HG03039 (cell line): ENCODE data around the gene ERBB4.

Experiments
- ATAC-seq: cut with Tn5 transposase; IDR thresholded peaks from one replicate; pipeline ENCODE4 v1.9.1; 2021; ENCODE audit warnings: mild to moderate bottlenecking, moderate library complexity; ENCODE audit not compliant: unreplicated experiment

The ERBB4 gene

DNA sequence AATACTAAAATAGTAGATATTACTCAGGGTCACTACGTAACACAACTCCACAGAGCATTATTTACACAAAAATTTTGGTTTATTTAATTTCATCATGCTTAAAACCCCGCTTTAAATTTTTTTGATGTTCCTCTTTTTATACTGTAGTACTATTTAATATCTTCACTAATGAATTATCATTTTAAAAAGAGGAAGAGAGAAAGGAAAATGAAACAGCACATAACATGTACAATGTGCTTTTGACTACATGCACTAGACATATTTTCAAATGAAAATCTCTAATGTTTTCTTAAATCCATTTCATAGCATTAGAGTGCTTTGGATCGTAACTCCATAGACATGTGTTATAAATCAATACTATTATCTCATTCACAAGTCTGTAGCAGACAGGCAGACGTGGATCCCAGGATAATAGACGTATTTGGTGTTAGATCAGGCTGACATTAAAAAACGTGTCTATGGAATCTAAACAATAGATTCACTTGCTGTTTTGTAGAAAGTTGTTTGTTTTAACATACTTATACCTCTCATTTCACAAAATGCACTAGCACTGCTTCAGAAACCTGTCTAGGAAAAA, 1085.2 kb downstream of the ERBB4 start:
- ATAC-seq: no peak

- ATAC-seq: no peak
Measured at GRCh38 chr2:211451642-211452041, 1087.0 kb downstream of the ERBB4 start.

DNA sequence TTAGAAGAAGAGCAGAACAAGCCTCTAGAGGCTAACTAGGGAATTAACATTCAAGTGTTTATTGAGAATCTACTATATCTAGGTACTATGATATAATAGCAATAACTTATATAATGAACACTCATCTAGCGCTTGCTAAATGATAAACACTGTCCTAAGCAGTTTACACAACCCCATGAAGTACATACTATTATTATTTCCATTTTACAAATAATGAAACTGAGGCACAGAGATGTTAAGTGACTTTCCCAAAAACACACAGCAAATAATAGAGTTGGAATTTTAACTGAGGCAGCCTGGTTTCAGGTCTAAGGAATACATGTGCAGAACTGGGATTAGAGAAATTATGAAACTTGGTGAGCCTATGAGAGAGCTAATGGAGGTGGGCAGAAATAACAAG, 1088.8 kb downstream of the ERBB4 start:
- ATAC-seq: no peak

DNA sequence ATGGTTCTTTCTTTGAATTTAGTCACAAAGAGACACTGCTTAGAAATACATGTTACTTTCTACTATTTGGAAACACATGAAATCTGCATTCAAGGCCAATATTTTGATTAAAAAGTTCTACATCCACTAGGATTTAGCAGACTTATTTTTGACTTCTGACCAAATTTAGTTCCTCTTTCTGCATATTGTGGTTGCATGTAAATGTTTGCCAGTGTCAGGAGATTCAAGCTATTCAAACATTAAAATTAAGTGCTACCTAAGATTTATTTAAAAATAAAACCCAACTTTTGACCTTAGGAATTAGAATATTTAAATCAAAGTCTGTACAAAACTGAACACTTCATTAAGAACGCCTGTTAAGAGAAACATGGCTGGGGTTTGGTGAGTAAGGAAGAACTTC, 1091.1 kb downstream of the ERBB4 start:
- ATAC-seq: no peak

GRCh38 chr2:211440107-211440506, 1098.5 kb downstream of the ERBB4 start:
- ATAC-seq: no peak

GRCh38 chr2:211439011-211439410, 1099.6 kb downstream of the ERBB4 start:
- no peak for ATAC-seq

- ATAC-seq: no peak
Measured at GRCh38 chr2:211437396-211437795, 1101.2 kb downstream of the ERBB4 start.

DNA sequence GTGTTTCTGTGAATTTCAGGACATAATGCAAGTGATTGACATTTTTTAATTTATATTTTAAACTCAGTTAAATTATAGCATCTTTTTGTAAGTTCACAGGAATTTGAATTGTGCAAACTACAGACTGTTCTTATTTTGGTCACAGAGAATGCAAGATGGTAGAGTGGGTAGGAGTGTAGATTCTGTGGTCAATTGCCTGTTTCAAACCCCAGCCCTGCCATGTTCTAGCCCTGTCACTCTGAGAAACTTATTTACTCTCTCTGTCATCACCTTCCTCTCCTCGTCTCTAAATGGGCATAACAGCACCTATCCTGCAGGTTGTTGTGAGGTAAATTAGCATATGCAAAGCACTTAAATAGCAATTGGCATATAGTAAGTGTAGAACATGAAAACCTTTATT, 1102.4 kb downstream of the ERBB4 start:
- ATAC-seq: no peak

DNA sequence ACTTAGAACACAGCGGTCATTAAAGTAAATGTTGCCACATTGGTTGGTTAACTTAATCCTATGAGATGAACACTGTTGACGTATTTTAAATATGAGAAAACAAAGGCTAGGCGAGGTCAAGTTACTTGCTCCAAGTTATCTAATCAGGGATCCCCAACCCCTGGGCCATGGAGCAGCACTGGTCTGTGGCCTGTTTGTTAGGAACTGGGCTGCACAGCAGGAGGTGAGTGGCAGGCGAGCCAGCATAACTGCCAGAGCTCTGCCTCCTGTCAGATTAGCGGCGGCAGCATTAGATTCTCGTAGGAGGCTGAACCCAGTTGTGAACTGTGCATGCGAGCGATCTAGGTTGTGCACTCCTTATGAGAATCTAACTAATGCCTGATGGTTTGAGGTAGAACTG, 1103.3 kb downstream of the ERBB4 start:
- no peak for ATAC-seq

DNA sequence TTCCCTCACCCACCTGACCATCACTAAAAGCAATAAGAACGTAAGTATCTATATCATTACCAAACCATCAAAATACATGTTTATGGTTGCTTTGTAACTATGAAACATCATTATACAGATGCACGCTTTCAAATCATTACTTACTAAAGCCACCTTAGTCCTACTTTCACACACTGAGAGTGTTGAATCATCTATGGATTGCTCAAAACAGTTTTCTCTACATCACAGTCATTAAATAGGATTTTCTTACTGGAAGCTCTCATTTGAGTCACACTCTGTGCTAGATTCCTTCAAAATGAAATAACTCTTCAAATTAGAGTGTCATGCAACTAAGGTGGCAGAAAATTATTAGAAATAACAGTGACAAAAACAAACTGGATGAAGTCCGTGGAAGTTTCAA, 1103.8 kb downstream of the ERBB4 start:
- no peak for ATAC-seq

DNA sequence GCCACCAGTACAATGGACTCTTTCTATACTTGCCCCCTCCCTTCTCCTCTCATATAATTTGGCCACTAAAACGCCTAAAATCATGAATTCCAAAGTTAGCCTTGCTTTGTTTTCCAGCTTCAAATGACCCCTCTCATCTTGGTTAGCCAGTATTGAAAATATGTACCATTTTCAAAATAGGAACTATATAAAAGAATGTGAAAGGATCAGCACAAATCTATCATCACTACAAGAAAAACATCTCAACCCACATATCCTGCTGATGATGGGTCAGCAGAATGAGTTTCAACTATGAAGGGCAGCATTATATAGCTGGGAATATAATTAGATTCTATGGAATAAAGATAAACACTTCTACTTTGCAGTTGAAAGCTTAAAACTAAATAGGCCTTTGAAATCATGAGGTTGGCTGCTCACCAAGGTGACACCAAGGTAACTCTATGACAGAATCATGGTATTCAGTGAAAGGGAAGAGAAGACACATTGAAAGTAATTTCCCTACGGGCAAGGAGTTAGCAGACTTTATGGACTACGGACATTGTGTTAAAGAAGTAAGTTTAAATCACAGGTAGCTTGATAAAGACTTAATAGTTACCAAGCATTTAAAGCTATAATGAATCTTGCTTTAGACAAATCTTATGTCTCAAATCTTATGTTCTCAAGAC, 1109.2 kb downstream of the ERBB4 start:
- no peak for ATAC-seq

- no peak for ATAC-seq
Measured at GRCh38 chr2:211426240-211426639, 1112.4 kb downstream of the ERBB4 start.

DNA sequence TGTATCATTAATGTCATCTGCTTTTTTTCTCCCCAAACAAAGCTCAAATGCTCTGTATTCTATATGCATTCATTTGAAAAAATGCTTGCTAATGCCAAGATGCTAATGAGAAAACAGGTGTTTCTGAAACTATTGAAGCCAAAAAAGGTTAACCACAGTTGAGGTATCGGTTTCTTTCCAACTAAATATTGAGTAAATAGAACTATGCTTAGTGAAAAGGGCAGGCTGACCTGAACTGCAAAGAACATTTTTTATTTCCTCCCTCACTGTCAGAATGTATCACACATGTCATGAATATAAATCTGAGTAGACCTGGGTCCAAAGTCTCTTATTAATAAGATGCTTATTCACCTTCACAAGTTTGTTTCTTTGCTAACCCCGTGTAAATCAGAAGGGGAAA, 1115.6 kb downstream of the ERBB4 start:
- no peak for ATAC-seq

DNA sequence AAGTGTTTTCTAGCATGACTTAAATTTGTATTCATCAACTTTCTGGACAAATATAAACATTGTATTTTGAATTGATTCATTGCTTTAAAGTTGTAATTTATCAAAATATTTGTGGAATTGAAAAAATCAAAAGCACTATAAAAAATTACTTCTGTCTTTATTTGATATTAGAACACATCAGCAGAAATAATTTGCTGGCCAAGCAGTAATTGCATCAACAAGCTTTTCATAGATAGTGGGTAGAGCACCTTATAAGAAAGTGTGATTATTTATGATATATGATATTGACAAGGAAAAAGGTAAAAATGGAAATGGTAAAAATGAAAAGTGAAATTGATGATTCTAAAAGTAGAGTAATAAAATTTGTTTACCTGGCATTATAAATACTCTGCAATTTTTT, 1121.1 kb downstream of the ERBB4 start:
- no peak for ATAC-seq

- no peak for ATAC-seq
Measured at GRCh38 chr2:211416373-211416772, 1122.2 kb downstream of the ERBB4 start.

GRCh38 chr2:211413746-211414145, 1124.9 kb downstream of the ERBB4 start:
- no peak for ATAC-seq

GRCh38 chr2:211408483-211408891, 1130.1 kb downstream of the ERBB4 start:
- no peak for ATAC-seq

GRCh38 chr2:211407076-211407475, 1131.5 kb downstream of the ERBB4 start:
- no peak for ATAC-seq

GRCh38 chr2:211405036-211405435, 1133.6 kb downstream of the ERBB4 start:
- ATAC-seq: no peak

DNA sequence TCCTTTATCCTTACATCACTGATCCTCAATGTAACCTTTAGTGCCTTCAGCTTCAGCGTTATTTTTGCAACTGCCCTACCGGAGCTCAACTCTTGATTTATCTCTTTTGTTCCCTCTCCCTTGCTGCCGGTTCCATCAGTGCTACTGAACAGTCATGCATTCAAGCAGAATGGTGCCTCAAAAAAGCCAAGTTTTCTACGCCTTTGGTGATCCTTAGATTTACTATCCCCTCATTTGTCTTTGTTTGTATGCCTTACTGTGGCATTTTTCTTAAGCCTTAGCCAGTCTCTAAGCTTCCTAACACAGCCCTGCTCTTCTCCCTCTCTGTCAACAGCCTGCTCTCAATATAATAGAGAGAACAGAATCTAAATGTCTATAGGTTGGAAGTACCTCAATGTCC, 1134.5 kb downstream of the ERBB4 start:
- no peak for ATAC-seq

DNA sequence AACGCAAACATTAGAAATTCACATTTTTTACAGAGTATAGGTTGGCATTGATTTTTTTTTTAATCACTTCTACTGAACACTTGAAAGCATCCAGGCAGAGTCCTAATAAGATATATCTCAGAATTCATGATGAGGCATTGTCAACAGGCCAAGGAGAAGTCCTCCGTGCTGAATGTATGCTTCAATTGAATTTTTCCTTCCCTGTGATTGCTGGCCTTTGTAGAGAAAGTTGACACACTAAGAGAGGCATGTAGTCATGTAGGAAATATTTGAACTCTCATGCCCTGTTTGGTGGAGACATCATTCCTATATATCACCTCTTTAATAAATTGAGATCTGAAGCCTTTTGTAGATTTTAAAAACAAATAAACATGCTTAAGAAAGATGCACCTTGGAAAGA, 1137.3 kb downstream of the ERBB4 start:
- no peak for ATAC-seq

- ATAC-seq: no peak
Measured at GRCh38 chr2:211397764-211398163, 1140.8 kb downstream of the ERBB4 start.

DNA sequence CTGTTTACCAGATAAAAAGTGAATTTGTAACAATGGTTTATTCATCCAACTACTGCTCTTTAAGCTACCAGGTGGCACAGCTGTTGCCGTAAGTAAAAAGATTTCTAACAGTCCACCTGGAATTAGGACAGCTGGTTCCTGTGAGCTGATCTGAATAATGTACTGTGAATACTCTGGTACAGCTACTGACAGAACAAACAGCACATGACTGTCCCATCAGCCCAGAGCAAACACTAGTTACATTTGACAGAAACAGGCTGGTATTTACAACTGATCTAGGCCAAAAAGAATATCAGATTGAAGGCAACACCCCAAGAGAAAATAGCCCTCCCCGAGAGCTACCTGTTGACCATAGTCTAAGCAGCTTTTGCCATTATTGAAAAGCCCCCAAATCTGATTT, 1141.8 kb downstream of the ERBB4 start:
- no peak for ATAC-seq
